Loucy (cell line): ENCODE measurements around the gene FRMD4A.
"Not testable (repeated sequence)": the region's sequence is repeated elsewhere in the genome, so short reads cannot be mapped to it uniquely, and the experiment has no call there.

Experiments used
- H2AFZ ChIP-seq: fragments of 200-600 bp; sonication (generic); 2 replicates; pipeline ENCODE4 v1.6.0; 2016; ENCODE audit warnings: antibody characterized with exemption, mild to moderate bottlenecking, low read length, moderate library complexity
- H3F3A ChIP-seq: fragments of 200-600 bp; 2 replicates; pipeline ENCODE4 v1.6.0; 2016; ENCODE audit warnings: antibody characterized with exemption, low read depth, mild to moderate bottlenecking
- H3K27me3 ChIP-seq: fragments of 200-600 bp; sonication (generic); 2 replicates; pipeline ENCODE4 v1.6.1; 2014; ENCODE audit warnings: low read length, mild to moderate bottlenecking; ENCODE audit not compliant: insufficient read depth, poor library complexity, severe bottlenecking
- H3K36me3 ChIP-seq: fragments of 200-600 bp; sonication (generic); 2 replicates; pipeline ENCODE4 v1.6.1; 2016; ENCODE audit warnings: low read length; ENCODE audit not compliant: insufficient read depth
- H3K4me1 ChIP-seq: fragments of 200-600 bp; sonication (generic); 2 replicates; pipeline ENCODE4 v1.5.1; 2014; ENCODE audit warnings: low read length, mild to moderate bottlenecking; ENCODE audit not compliant: insufficient read depth, poor library complexity, severe bottlenecking
- H3K4me2 ChIP-seq: fragments of 200-600 bp; sonication (generic); 2 replicates; pipeline ENCODE4 v1.6.0; 2014; ENCODE audit warnings: antibody characterized with exemption, low read length, low read depth, mild to moderate bottlenecking; ENCODE audit not compliant: poor library complexity, severe bottlenecking
- H3K4me3 ChIP-seq: fragments of 200-600 bp; sonication (generic); 2 replicates; pipeline ENCODE4 v1.5.1; 2014; ENCODE audit warnings: low read length, mild to moderate bottlenecking, mixed read lengths; ENCODE audit not compliant: poor library complexity, severe bottlenecking
- H3K79me2 ChIP-seq: fragments of 200-600 bp; sonication (generic); 2 replicates; pipeline ENCODE4 v1.6.1; 2014; ENCODE audit warnings: low read length; ENCODE audit not compliant: insufficient read depth
- H3K9ac ChIP-seq: fragments of 200-600 bp; sonication (generic); 2 replicates; pipeline ENCODE4 v1.6.0; 2014; ENCODE audit warnings: mild to moderate bottlenecking, low read depth, low read length, moderate library complexity; ENCODE audit not compliant: poor library complexity, severe bottlenecking
- H3K9me2 ChIP-seq: fragments of 200-600 bp; sonication (generic); replicated peaks from 2 replicates; pipeline ENCODE4 v1.6.1; 2016; ENCODE audit warnings: low read depth, low read length, mixed read lengths
- H3K9me3 ChIP-seq: fragments of 200-600 bp; sonication (generic); 2 replicates; pipeline ENCODE4 v1.6.1; 2014; ENCODE audit warnings: mild to moderate bottlenecking, antibody characterized with exemption, low read length, low read depth; ENCODE audit not compliant: insufficient read depth
- H4K20me1 ChIP-seq: fragments of 200-600 bp; sonication (generic); 2 replicates; pipeline ENCODE4 v1.6.0; 2014; ENCODE audit warnings: antibody characterized with exemption, low read length, mild to moderate bottlenecking; ENCODE audit not compliant: insufficient read depth, poor library complexity, severe bottlenecking
- EZH2phosphoT487 ChIP-seq: fragments of 200-600 bp; IDR thresholded peaks from 2 replicates; pipeline ENCODE4 v1.6.1; 2018; ENCODE audit warnings: antibody characterized with exemption, mild to moderate bottlenecking, moderate library complexity, borderline replicate concordance
- TF ChIP-seq, protein P1 (sequence below): fragments of 200-600 bp; sonication (generic); conservative IDR thresholded peaks from 2 replicates; pipeline ENCODE4 v1.5.1; 2014; ENCODE audit warnings: mild to moderate bottlenecking, antibody characterized with exemption, low read length

The FRMD4A gene

DNA sequence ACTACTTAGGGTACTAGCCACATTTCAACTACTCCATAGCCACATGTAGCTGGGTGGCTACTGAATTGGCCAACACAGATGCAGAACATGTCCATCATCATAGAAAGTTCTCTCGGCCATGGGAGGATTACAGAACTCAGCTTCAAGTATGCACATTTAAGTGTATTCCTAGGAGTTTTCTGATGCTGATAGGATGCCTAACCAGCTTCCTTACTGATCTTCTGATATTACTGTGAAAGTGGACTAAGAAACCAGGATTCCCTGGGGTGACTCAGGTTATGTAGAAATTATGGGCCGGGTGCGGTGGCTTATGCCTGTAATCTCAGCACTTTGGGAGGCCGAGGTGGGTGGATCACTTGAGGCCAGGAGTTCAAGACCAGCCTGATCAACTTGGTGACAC, 125.5 kb downstream of the FRMD4A start:
- no peaks in the 10 kb centered on the region for H3K9me3 ChIP-seq
- no peak for TF ChIP-seq EZH2phosphoT487
- TF ChIP-seq, protein P1, sequence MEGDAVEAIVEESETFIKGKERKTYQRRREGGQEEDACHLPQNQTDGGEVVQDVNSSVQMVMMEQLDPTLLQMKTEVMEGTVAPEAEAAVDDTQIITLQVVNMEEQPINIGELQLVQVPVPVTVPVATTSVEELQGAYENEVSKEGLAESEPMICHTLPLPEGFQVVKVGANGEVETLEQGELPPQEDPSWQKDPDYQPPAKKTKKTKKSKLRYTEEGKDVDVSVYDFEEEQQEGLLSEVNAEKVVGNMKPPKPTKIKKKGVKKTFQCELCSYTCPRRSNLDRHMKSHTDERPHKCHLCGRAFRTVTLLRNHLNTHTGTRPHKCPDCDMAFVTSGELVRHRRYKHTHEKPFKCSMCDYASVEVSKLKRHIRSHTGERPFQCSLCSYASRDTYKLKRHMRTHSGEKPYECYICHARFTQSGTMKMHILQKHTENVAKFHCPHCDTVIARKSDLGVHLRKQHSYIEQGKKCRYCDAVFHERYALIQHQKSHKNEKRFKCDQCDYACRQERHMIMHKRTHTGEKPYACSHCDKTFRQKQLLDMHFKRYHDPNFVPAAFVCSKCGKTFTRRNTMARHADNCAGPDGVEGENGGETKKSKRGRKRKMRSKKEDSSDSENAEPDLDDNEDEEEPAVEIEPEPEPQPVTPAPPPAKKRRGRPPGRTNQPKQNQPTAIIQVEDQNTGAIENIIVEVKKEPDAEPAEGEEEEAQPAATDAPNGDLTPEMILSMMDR = no peak
- no peaks in the 10 kb centered on the region for H3K36me3 ChIP-seq
- H3F3A ChIP-seq = no peaks in the 10 kb centered on the region
- no peaks in the 10 kb centered on the region for H3K79me2 ChIP-seq
- H2AFZ ChIP-seq = no peak overlapping the region
- no peak overlapping the region for H3K4me2 ChIP-seq
- no peak overlapping the region for H3K9ac ChIP-seq
- no peaks in the 10 kb centered on the region for H3K9me2 ChIP-seq
- no peaks in the 10 kb centered on the region for H4K20me1 ChIP-seq
- H3K4me3 ChIP-seq = no peak overlapping the region
- no peaks in the 10 kb centered on the region for H3K4me1 ChIP-seq
- no peaks in the 10 kb centered on the region for H3K27me3 ChIP-seq

DNA sequence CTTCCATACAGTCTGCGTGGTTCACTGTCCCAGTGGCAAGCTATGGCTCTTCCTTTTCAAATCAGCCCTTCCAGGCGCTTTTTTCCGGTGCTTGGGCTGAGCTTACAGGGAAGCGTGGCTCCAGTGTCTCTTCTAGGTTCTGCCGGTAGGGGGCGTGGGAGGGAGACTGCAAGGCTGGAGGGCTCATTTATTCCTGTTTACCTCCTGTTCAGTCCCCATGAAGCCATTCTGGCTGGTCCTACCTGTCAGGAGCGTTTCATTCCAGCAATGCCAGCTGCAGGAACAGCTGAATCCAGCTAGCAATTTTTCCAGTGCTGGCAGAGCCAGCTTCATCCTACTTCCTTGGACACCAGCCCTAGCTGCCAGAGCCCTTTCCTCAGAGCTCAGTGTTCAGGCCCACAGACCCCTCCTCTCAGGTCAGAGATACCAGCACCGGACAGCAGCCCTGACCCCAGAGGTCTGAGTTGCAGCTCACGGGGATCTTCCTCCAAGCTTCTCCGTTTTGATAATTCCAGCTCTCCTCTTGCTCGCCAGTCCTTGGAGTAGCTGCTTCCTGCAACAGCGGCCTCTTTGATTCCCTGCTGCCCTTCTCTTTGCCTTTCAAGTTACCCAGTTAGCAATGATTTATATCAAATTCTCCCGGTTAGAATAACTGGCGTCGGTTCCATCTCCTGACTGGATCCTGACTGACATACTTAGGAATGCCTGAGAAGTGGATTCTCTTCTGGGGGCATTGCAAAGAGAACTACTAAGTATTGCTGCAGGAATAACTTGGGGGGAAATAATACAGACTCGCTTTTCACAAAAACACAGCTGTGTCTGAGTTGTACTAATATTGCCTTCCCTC, 129.8 kb downstream of the FRMD4A start:
- no peaks in the 10 kb centered on the region for H3K9me3 ChIP-seq
- H3K9me2 ChIP-seq = no peaks in the 10 kb centered on the region
- H3K9ac ChIP-seq = no peak overlapping the region
- no peak overlapping the region for H3K4me3 ChIP-seq
- H3K4me2 ChIP-seq = no peak overlapping the region
- H4K20me1 ChIP-seq = no peaks in the 10 kb centered on the region
- H3K79me2 ChIP-seq = no peaks in the 10 kb centered on the region
- H3K27me3 ChIP-seq = no peaks in the 10 kb centered on the region
- H2AFZ ChIP-seq = no peak overlapping the region
- no peaks in the 10 kb centered on the region for H3K36me3 ChIP-seq
- TF ChIP-seq, protein P1 = peak; percentile 63
- no peak for TF ChIP-seq EZH2phosphoT487
- no peaks in the 10 kb centered on the region for H3F3A ChIP-seq
- H3K4me1 ChIP-seq = no peaks in the 10 kb centered on the region

DNA sequence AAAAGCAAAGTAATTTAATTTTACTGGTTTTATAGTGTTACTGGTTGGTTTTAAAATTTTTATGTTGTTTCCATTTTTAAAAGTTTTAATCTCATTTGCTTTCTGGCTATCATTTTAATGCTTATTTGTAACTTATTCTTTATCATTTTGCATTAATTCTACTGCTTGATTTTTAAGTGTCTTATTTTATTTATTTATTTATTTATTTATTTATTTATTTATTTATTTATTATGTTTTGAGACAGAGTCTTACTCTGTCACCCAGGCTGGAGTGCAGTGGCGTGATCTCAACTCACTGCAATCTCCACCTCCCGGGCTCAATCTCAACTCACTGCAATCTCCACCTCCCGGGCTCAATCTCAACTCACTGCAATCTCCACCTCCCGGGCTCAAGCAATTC, 131.6 kb downstream of the FRMD4A start:
- H3K9me2 ChIP-seq, H3F3A ChIP-seq, H3K9ac ChIP-seq, H3K79me2 ChIP-seq, H3K27me3 ChIP-seq, H3K36me3 ChIP-seq, H2AFZ ChIP-seq, H3K4me3 ChIP-seq, H3K4me2 ChIP-seq, H3K4me1 ChIP-seq, H4K20me1 ChIP-seq, H3K9me3 ChIP-seq: not testable (repeated sequence)

DNA sequence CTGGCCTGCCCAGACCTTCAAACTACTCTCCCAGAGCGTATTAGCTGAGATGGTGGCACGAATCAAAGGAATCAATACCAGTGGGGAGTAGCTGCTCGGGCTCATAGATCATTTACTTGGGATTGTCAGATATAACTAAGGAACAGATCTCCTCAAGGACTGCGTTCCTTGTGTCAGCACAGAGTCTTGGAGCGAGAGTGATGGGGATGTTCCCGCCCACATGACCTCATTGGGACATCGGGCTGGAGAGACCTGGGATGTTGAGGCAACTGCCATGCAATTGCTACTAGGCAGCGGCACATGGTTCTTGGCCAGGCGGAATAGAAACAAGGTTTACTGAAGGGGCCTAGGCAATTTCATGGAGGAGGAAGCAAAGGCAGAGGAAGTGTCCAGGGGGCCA, 132.6 kb downstream of the FRMD4A start:
- Histone ChIP-seq H3K36me3 (no peaks in the 10 kb centered on the region), H3K9ac (no peak overlapping the region), H3K4me2 (no peak overlapping the region), H3K9me3 (no peaks in the 10 kb centered on the region), H3K79me2 (no peaks in the 10 kb centered on the region), H3K4me3 (no peak overlapping the region), H3F3A (no peaks in the 10 kb centered on the region), H3K27me3 (no peaks in the 10 kb centered on the region), H3K9me2 (no peaks in the 10 kb centered on the region), H2AFZ (no peak overlapping the region), H3K4me1 (no peaks in the 10 kb centered on the region), H4K20me1 (no peaks in the 10 kb centered on the region)
- no peak for TF ChIP-seq EZH2phosphoT487
- TF ChIP-seq, protein P1 = no peak
